ENCODE results near the gene MGARP.

GRCh38 chr4:139316733-139317132, 36.7 kb upstream of the MGARP start:
- TF ChIP-seq, protein P1, sequence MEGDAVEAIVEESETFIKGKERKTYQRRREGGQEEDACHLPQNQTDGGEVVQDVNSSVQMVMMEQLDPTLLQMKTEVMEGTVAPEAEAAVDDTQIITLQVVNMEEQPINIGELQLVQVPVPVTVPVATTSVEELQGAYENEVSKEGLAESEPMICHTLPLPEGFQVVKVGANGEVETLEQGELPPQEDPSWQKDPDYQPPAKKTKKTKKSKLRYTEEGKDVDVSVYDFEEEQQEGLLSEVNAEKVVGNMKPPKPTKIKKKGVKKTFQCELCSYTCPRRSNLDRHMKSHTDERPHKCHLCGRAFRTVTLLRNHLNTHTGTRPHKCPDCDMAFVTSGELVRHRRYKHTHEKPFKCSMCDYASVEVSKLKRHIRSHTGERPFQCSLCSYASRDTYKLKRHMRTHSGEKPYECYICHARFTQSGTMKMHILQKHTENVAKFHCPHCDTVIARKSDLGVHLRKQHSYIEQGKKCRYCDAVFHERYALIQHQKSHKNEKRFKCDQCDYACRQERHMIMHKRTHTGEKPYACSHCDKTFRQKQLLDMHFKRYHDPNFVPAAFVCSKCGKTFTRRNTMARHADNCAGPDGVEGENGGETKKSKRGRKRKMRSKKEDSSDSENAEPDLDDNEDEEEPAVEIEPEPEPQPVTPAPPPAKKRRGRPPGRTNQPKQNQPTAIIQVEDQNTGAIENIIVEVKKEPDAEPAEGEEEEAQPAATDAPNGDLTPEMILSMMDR (IDR thresholded peaks at IDR 0.05), result no peak
- TF ChIP-seq POLR2AphosphoS5 (IDR thresholded peaks at IDR 0.05; ENCODE audit: low read depth, low read length), result no peak
- no peak for TF ChIP-seq REST (IDR thresholded peaks at IDR 0.05; ENCODE audit: insufficient read depth in 1 of 2, low read depth in 2 of 2, low read length in 1 of 2)
- TF ChIP-seq TCF7L2 (IDR thresholded peaks at IDR 0.05; ENCODE audit: low read depth, low read length), result no peak
- TF ChIP-seq SIN3A (IDR thresholded peaks at IDR 0.05; ENCODE audit: borderline replicate concordance, insufficient read depth, low read depth, low read length), result no peak
